GM21515 (cell line): ENCODE data around the gene CFH.
"Not testable (repeated sequence)": the region's sequence is repeated elsewhere in the genome, so short reads cannot be mapped to it uniquely, and the experiment has no call there.

Source experiments
- ATAC-seq: cut with Tn5 transposase; IDR thresholded peaks from one replicate; pipeline ENCODE4 v1.9.1; 2021; ENCODE audit not compliant: unreplicated experiment

Gene CFH

GRCh38 chr1:196661345-196661744 is 9.5 kb downstream of the CFH start:
- no peak for ATAC-seq

GRCh38 chr1:196667131-196667530 is 15.3 kb downstream of the CFH start:
- ATAC-seq: no peak

- no peak for ATAC-seq
Measured at GRCh38 chr1:196669051-196669450, 17.2 kb downstream of the CFH start.

- no peak for ATAC-seq
Measured at GRCh38 chr1:196669693-196670092, 17.9 kb downstream of the CFH start.

GRCh38 chr1:196674908-196675307 is 23.1 kb downstream of the CFH start:
- ATAC-seq: no peak

GRCh38 chr1:196677781-196678509 is 26.1 kb downstream of the CFH start:
- ATAC-seq: no peak

- no peak for ATAC-seq
Measured at GRCh38 chr1:196678510-196678884, 26.7 kb downstream of the CFH start.

GRCh38 chr1:196680107-196680506 is 28.3 kb downstream of the CFH start:
- no peak for ATAC-seq

- no peak for ATAC-seq
Measured at GRCh38 chr1:196684476-196684875, 32.6 kb downstream of the CFH start.

- ATAC-seq: no peak
Measured at GRCh38 chr1:196685506-196685905, 33.7 kb downstream of the CFH start.

GRCh38 chr1:196689001-196689400 is 37.2 kb downstream of the CFH start:
- no peak for ATAC-seq

GRCh38 chr1:196690582-196690981 is 38.7 kb downstream of the CFH start:
- ATAC-seq: no peak

GRCh38 chr1:196698993-196699392 is 47.1 kb downstream of the CFH start:
- ATAC-seq: no peak

GRCh38 chr1:196701144-196701543 is 49.3 kb downstream of the CFH start:
- ATAC-seq: no peak

GRCh38 chr1:196709892-196710291 is 58.0 kb downstream of the CFH start:
- ATAC-seq: not testable (repeated sequence)

- no peak for ATAC-seq
Measured at GRCh38 chr1:196717868-196718267, 66.0 kb downstream of the CFH start.

- peak; percentile 98 for ATAC-seq
Measured at GRCh38 chr1:196723325-196724185, 71.7 kb downstream of the CFH start.

- no peak for ATAC-seq
Measured at GRCh38 chr1:196732526-196732925, 80.7 kb downstream of the CFH start.

- no peak for ATAC-seq
Measured at GRCh38 chr1:196733091-196733970, 81.5 kb downstream of the CFH start.

- ATAC-seq: no peak
Measured at GRCh38 chr1:196734006-196734405, 82.2 kb downstream of the CFH start.

GRCh38 chr1:196734460-196734859 is 82.6 kb downstream of the CFH start:
- ATAC-seq: no peak
